Stimulated activated CD8-positive, alpha-beta memory T cell treated with anti-CD3 and anti-CD28 coated beads, Interleukin-7, amount 100 ng/mL, for 24 hours (primary cell): Measurements from ENCODE around the gene TPRG1.

Experiments used
- DNase-seq: peaks from one replicate; pipeline ENCODE4 v3.0.0-alpha.2; 2020; ENCODE audit warnings: low read depth

The TPRG1 gene

DNA sequence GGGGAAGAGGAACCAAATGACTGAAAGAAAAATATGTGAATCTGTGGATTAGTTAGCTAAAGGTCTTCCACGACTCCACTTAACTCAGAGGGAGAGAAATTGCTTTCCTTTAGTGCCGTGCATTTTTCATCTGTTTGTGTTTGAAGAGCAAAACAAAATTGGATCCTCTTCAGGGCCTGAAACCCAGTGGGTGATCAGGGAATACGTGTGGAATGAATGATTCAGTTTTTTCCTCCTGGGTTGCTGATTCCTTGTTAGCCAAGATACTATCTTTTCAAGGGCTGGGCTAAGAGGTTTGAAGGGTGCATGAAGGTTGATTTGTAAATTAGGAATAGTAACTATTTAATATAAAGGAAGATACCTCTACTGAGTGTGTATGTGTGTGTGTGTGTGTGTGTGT lies 61.0 kb downstream of the TPRG1 start:
- DNase-seq, result no peak

DNA sequence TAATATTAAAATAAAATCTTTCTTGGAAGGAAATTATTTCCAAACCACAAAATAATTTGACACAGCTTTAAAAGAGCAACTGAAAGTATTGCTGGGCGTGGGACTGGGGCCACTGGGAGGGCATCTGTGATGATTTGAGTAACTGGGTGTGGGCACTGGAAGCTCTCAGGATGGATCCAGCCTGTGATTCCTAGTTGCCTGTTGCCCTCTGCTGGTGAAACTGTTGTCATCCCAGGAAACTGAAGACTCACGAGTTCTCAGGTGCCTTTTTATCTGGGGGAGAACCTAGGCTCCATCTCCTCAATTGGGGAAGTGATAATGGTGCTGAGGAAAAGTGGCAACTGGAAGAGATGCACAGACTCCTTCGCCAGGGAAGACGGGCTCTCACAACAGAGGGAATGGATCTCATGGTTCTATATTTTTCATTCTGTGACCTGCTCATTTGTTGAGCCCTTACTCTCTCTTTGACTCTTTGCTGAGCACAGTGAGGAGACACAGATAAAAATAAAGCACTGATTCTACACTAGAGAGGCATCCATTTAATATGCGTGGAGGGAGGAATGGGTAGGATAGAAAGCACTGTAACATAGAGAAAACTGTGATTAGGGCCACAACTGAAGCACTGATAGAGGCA lies 61.6 kb downstream of the TPRG1 start:
- no peak for DNase-seq

GRCh38 chr3:189235214-189235613 lies 63.4 kb downstream of the TPRG1 start:
- DNase-seq, result no peak

DNA sequence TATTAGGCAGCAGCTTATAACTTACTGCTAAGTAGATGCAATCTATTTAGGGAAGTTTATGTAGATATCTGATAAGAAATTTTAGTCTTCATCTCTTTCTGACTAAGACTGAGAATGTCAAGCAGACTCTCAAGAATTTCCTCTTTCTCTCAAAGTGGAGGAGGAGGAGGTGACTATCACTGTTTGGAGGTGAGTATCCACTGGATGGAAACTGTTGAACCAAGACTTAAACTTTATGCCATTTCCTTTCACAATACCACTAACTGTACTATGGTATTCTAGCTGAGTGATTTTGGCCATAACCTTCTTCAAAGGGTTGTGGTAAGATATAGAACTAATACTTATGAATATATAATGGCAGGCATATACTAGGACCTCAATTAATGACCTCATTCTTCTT lies 64.6 kb downstream of the TPRG1 start:
- DNase-seq, result no peak

- no peak for DNase-seq
Observed at GRCh38 chr3:189237526-189237925, 65.8 kb downstream of the TPRG1 start.

GRCh38 chr3:189238071-189238470 lies 66.3 kb downstream of the TPRG1 start:
- DNase-seq, result no peak

- DNase-seq, result no peak
Observed at GRCh38 chr3:189239616-189240015, 67.8 kb downstream of the TPRG1 start.

GRCh38 chr3:189249987-189250386 lies 78.2 kb downstream of the TPRG1 start:
- DNase-seq, result no peak

DNA sequence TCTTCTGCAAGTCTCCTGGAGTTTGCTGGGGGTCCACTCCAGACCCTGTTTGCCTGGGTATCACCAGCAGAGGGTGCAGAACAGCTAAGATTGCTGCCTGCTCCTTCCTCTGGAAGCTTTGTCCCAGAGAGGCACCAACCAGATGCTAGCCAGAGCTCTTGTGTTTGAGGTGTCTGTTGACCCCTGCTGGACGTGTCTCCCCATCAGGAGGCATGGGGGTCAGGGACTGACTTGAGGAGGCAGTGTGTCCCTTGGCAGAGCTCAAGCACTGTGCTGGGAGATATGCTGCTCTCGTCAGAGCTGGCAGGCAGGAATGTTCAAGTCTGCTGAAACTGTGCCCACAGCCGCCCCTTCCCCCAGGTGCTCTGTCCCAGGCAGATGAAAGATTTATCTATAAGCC lies 86.5 kb downstream of the TPRG1 start:
- DNase-seq, result no peak

GRCh38 chr3:189260556-189261493 lies 89.1 kb downstream of the TPRG1 start:
- no peak for DNase-seq

GRCh38 chr3:189262746-189263145 lies 91.0 kb downstream of the TPRG1 start:
- DNase-seq, result no peak

DNA sequence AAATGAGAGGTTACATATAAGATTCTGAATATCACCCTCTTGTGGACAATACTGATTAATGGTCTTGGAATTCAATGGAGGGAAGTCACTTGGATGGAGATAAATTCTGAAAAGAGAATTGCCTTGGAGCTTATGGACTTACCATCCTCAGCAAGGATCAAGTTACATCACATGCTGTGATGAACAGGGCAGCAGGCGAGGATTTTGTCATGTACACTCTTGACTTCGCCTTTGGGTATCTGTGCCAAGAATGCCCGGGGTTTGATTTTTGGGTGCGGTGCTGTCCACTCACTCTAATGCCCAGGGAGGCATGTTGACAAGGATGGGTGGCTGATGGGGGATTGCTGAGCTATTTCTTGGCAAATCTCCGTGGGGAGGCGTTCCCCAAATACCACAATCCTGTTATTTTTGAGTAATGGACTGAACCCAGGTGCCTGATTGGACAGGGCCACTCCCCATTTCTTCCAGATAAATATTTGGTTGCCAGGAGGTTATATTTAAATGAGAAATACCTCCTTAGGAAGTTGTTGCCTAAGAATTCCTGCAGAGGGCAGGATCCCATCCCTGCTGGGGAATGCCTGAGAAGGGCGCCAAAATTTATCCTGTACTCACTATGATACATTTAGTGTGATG lies 96.3 kb downstream of the TPRG1 start:
- DNase-seq, result no peak

GRCh38 chr3:189269365-189269764 lies 97.6 kb downstream of the TPRG1 start:
- DNase-seq, result no peak

DNA sequence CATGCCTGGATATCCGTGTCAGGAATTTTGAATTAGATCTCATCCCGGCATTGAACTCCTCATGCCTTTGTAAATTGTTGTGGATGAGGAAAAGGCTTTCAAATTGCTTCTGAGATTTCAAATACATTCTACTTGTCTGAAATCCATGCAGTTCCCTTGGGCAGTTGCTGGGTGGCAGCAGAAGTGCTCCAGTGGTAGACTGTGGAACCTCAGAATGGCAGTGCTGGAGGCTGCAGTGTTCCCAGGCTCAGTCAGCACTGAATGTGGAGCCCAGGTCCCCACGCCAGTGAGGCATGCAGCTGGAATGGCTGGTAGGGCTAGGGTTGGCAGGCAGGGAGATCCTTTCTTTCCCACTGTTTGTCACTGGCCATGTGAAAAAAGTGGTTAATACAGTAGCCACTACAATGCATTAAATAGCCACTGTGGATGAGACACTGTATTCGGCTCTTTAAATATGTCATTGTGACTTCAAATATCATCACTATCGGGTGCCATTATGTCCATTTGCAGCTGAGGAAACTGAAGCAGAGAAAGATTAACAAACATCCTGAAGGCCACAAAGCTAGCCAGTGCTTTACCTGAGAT lies 98.6 kb downstream of the TPRG1 start:
- DNase-seq, result no peak

DNA sequence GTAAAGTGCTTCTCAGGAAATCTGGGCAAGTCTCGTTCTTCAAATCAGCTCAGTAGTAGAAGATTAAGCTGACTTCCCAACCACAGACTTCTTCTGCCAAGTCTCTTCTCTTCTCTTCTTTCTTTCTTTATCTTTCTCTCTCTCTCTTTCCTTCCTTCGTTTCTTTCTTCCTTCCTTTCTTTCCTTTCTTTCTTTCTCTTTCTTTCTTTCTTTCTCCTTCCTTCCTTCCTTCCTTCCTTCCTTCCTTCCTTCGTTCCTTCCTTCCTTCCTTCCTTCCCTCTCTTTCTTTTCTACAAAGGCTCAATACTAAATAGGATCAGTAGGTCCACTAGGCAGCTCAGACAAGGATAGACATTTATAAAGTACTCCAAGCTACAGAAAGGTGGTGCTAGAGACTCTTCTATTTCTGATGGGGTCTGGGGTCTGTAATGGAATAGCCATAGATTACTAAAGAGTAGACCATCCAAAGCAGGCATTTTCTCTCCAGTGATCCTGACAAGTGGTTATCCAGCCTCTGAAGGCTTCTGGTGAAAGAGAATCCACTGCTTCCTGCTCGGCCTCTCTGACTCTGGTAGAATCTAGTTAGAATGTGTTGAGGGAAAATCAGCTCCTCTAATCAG lies 100.8 kb downstream of the TPRG1 start:
- no peak for DNase-seq

DNA sequence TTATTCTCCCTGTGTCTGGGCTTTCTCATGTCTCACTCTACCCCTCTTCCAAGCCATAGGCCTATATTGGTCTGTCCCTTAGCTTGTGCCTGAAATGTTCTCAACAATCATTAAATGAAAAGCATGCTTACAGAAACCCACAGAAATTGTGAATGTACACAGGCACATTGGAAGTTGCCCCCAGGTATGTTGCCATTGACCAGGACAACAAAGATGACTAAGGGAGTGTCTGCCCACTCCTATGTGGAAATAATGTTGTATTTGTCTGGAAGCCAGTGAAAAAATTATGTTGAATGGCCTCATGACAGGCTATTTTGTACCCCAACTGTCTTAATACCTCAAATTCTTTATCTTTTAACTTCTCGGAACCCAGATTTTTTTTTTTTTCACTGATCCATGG lies 102.0 kb downstream of the TPRG1 start:
- no peak for DNase-seq

GRCh38 chr3:189275182-189275581 lies 103.4 kb downstream of the TPRG1 start:
- DNase-seq, result no peak

DNA sequence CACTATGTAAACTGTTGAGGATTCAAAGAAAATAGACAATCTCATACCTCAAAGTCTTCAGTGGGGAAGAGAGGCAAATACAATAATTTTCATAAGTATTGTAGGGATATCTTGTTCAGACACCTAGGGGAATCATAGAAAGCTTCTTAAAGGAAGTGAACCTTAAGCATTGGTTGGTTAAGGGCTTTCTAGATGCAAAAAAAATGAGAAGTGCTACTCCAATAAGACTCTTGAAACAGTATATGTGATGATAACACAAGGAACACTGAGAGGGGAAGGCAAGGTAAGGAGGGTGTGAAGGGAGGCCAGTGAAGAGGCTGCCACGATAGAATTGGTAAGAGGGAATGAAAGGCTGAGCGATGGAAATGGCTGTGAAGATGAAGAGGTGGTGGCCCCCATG lies 104.1 kb downstream of the TPRG1 start:
- no peak for DNase-seq

DNA sequence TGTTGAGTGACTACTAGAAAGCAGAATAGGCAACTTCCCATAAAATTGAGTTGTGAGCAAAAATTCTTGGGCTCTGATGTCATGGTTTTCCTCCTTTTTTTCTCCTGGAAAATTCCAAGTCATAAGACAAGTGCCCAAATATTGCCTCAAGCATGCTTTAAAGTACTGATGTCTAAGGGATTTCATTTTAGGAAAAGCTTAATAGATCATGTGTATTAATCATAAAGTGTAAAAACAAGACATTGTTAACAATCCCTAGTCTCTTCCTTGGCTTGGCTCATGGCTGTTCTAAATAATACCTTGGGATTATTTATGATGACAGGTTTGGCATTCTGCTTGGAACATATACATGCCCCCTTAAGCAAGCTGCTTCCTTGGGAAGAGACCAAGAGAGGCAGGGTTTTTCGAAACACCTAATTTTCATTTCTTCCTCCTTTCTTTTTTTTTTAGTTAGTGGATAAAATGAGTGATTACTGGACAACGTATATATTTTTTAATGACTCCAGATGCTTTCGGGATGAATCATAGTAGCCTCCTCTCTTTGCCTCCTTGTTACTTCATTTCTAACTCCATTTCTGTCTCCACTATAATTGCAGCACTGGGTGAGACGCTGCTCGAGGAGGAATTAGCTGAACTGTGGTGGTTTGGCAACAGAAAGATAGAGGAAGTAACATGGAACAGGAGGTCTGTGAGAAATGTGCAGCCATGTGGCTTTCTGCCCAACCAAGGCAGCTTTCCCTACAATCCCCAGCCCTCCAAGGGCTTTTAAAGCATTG lies 104.9 kb downstream of the TPRG1 start:
- no peak for DNase-seq

- DNase-seq, result no peak
Observed at GRCh38 chr3:189277711-189278110, 105.9 kb downstream of the TPRG1 start.

DNA sequence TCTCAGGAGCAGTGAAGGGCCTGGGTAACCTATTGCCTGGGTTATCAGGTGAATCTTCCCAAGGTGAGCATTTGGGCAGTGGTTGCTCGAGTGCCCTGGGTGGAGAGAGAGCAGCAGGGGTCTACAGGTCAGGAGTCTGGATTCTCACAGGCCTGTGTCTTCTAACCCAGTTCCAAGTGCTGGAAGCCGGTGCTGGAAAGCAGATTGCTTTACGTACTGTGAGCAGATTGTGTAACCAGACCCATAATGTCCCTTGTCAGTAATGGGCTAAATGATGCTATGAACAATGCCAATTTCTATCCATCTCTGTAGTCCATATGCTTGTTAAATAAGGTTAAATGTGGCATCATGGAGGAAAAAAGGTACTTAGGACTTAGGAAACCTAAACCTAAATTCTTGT lies 106.5 kb downstream of the TPRG1 start:
- DNase-seq, result no peak
